Central memory CD8-positive, alpha-beta T cell (primary cell): ENCODE data around the gene FBXO47.

Experiments used
- ATAC-seq: fragments of 150-1000 bp; cut with Tn5 transposase; replicated peaks from 2 replicates; pipeline ENCODE4 v1.10.0; 2022; ENCODE audit warnings: mild to moderate bottlenecking, moderate FRiP score, moderate number of reproducible peaks; ENCODE audit not compliant: poor library complexity, severe bottlenecking; ENCODE audit errors: extremely low read depth
- DNase-seq, 2 donors: peaks; one replicate each; pipeline ENCODE4 v3.0.0; 2021; ENCODE audit warnings: low spot score in 2 of 2
- H3K27ac Mint-ChIP-seq: one replicate; pipeline ENCODE4 v1.8.0; 2022; ENCODE audit warnings: low read depth, mild to moderate bottlenecking, moderate library complexity, mixed read lengths
- H3K27me3 Mint-ChIP-seq: one replicate; pipeline ENCODE4 v1.8.0; 2022; ENCODE audit warnings: mixed read lengths
- H3K36me3 Mint-ChIP-seq: one replicate; pipeline ENCODE4 v1.8.0; 2022; ENCODE audit warnings: mild to moderate bottlenecking, moderate library complexity, mixed read lengths; ENCODE audit not compliant: insufficient read depth
- H3K4me1 Mint-ChIP-seq: one replicate; pipeline ENCODE4 v1.8.0; 2022; ENCODE audit warnings: mixed read lengths
- H3K4me3 Mint-ChIP-seq: one replicate; pipeline ENCODE4 v1.8.0; 2022; ENCODE audit warnings: mild to moderate bottlenecking, moderate library complexity, mixed read lengths
- H3K9me3 Mint-ChIP-seq: one replicate; pipeline ENCODE4 v1.8.0; 2022; ENCODE audit warnings: mixed read lengths

Gene FBXO47, protein sequence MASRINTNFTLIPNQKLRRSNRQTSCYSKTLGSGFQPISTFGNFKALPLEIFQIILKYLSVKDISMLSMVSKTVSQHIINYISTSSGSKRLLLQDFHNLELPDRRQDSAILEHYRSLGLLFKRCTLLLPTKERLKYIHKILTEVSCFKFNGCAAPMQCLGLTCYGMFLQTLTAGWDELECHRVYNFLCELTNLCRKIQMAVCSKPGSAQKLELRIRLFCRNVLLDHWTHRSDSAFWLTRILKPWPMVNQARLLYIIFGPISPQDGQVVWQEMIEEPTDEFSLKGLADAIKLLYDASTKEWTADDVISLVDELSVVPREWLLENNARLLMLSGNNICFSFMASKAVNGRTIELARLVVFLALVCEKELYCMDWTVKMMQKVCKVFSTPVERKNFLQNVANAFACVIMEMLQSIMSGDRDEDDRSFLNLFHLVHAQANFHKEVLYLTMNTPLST

DNA sequence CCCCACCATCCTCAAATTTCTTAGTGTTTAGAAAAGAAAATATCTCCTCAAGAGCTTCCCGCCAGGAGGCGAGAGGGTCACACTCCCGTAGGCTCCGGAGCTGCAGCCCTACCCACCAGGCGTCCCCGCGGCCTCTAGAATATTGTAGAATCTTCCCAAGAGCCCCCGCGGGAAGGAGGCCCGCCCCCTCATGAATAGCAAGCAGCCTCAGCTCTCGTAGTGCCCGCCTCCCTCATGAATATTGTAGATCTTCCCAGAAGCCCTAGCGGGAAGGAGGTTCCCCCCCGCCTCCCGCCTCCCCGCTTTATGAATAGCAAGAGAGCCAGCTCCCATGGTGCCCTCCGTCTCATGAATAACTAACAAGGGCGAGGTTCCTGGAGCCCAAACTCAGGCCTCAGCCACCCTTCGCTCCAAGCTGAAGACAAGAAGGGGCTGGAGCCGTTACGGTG lies at the start of gene FBXO47:
FBXO47 (minus strand) TSS at position 114 of the 449 bp plus-strand sequence. CDS start 4,378 bp downstream, outside the sequence.
- Mint-ChIP-seq H3K9me3 (no peaks in the 10 kb centered on the region), H3K36me3 (no peaks in the 10 kb centered on the region), H3K27me3 (no peaks in the 10 kb centered on the region), H3K4me3 (peak within 1 kb of the TSS; percentile 71), H3K4me1 (peaks cover 8% of the 10 kb centered on the region), H3K27ac (peak within 1 kb of the TSS; percentile 70)
- ATAC-seq (peak; percentile 96), DNase-seq (peak; percentile 42 to 75)

- Mint-ChIP-seq H3K9me3 (no peaks in the 10 kb centered on the region), H3K27ac (no peak overlapping the region), H3K27me3 (no peaks in the 10 kb centered on the region), H3K36me3 (no peaks in the 10 kb centered on the region), H3K4me3 (no peak overlapping the region), H3K4me1 (no peaks in the 10 kb centered on the region)
- peak; percentile 43 for ATAC-seq
- DNase-seq: no peak
These were observed 49.3 kb upstream of the FBXO47 start for GRCh38 chr17:39016193-39017153.

DNA sequence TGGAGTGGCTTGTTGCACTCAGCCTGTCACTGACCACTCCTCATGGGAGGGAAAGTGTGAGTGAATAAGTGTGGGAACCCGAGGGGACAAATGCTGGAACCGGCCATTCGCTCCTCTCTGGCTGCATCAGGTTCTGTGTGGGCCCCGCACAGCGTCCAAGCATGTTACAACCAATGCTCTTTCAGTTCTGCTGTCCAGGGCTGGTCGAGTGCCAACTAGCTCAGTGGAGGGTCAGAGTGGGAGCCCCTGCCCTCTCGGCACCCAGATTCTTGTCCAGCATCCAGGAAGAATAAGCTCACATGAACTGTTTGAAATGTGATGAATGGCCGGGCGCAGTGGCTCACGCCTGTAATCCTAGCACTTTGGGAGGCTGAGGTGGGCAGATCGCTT lies 48.3 kb upstream of the FBXO47 start:
- ATAC-seq (no peak), DNase-seq (no peak)
- Mint-ChIP-seq H3K27ac (no peak overlapping the region), H3K36me3 (no peaks in the 10 kb centered on the region), H3K4me1 (no peaks in the 10 kb centered on the region), H3K27me3 (no peaks in the 10 kb centered on the region), H3K4me3 (no peak overlapping the region), H3K9me3 (no peaks in the 10 kb centered on the region)

- H3K4me1 Mint-ChIP-seq: no peaks in the 10 kb centered on the region
- no peak overlapping the region for H3K4me3 Mint-ChIP-seq
- no peak for ATAC-seq
- no peaks in the 10 kb centered on the region for H3K9me3 Mint-ChIP-seq
- H3K36me3 Mint-ChIP-seq: no peaks in the 10 kb centered on the region
- DNase-seq: no peak
- H3K27ac Mint-ChIP-seq: no peak overlapping the region
- no peaks in the 10 kb centered on the region for H3K27me3 Mint-ChIP-seq
These were observed 47.8 kb upstream of the FBXO47 start for GRCh38 chr17:39014795-39015545.

- Mint-ChIP-seq H3K4me1 (no peaks in the 10 kb centered on the region), H3K27me3 (no peaks in the 10 kb centered on the region), H3K4me3 (no peak overlapping the region), H3K9me3 (no peaks in the 10 kb centered on the region), H3K27ac (no peak overlapping the region), H3K36me3 (no peaks in the 10 kb centered on the region)
- no peak for ATAC-seq
- no peak for DNase-seq
These were observed 47.0 kb upstream of the FBXO47 start for GRCh38 chr17:39014044-39014794.

- no peaks in the 10 kb centered on the region for H3K9me3 Mint-ChIP-seq
- peaks cover under 1% of the 10 kb centered on the region for H3K36me3 Mint-ChIP-seq
- no peaks in the 10 kb centered on the region for H3K4me1 Mint-ChIP-seq
- H3K4me3 Mint-ChIP-seq: no peak overlapping the region
- H3K27me3 Mint-ChIP-seq: no peaks in the 10 kb centered on the region
- DNase-seq: no peak
- ATAC-seq: no peak
- no peak overlapping the region for H3K27ac Mint-ChIP-seq
These were observed 45.5 kb upstream of the FBXO47 start for GRCh38 chr17:39012725-39013124.

DNA sequence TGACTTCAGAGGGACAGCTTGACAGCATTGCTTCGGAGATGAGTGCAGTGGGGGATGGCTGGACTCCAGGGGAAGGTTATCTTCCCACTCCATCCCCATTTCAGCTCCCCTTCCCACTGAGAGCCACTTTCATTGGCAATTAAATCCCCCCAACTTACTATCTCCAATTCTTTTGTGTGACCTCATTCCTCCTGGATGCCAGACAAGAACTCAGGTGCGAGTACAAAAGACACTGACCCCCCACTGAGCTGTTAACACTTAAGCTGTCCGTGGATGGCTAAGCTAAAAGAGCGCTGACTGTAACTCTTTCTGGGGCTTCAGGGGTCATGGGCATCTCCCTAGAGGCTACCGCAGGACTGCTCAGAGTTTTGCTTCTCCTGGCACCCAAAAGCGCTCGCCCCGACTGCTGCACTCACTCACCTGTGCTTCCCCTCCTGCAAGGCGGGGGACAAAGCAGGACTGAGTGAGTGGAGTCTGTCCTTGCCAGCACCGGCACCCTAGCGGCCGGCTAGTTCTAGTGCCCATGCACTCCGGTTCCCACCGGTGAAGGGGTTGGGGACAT lies 44.8 kb upstream of the FBXO47 start:
- H3K27me3 Mint-ChIP-seq: no peaks in the 10 kb centered on the region
- H3K4me3 Mint-ChIP-seq: no peak overlapping the region
- peaks cover 2% of the 10 kb centered on the region for H3K36me3 Mint-ChIP-seq
- DNase-seq: no peak
- ATAC-seq: no peak
- no peak overlapping the region for H3K27ac Mint-ChIP-seq
- no peaks in the 10 kb centered on the region for H3K4me1 Mint-ChIP-seq
- H3K9me3 Mint-ChIP-seq: no peaks in the 10 kb centered on the region

DNA sequence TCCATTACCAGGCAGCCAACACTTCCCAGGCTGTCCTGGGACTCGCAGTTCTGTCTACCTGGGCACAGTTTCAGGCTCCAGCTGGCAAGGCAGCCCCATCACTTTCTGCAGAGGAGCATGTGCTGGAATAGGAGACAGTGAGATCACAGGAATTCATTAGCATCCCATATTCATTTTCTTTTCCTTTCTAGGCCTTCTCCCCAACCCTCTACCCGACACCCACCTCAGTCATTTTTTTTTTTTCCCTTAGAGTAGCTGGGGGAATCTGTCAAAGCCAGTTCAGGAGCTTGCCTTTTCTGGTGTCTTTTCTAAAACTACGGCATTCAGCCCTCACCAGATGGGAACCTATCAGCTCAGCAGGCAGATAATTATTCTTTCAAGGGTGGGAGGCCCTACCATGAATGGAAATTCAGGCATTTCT lies 42.4 kb upstream of the FBXO47 start:
- ATAC-seq: no peak
- Mint-ChIP-seq H3K27ac (no peak overlapping the region), H3K4me3 (no peak overlapping the region), H3K27me3 (peaks cover 11% of the 10 kb centered on the region), H3K9me3 (no peaks in the 10 kb centered on the region), H3K4me1 (no peaks in the 10 kb centered on the region), H3K36me3 (peaks cover 2% of the 10 kb centered on the region)
- no peak for DNase-seq

GRCh38 chr17:39008633-39009032 lies 41.4 kb upstream of the FBXO47 start:
- Mint-ChIP-seq H3K36me3 (peaks cover 2% of the 10 kb centered on the region), H3K27ac (no peak overlapping the region), H3K4me1 (peaks cover 6% of the 10 kb centered on the region), H3K9me3 (no peaks in the 10 kb centered on the region), H3K27me3 (peaks cover 21% of the 10 kb centered on the region), H3K4me3 (no peak overlapping the region)
- no peak for ATAC-seq
- DNase-seq: no peak

DNA sequence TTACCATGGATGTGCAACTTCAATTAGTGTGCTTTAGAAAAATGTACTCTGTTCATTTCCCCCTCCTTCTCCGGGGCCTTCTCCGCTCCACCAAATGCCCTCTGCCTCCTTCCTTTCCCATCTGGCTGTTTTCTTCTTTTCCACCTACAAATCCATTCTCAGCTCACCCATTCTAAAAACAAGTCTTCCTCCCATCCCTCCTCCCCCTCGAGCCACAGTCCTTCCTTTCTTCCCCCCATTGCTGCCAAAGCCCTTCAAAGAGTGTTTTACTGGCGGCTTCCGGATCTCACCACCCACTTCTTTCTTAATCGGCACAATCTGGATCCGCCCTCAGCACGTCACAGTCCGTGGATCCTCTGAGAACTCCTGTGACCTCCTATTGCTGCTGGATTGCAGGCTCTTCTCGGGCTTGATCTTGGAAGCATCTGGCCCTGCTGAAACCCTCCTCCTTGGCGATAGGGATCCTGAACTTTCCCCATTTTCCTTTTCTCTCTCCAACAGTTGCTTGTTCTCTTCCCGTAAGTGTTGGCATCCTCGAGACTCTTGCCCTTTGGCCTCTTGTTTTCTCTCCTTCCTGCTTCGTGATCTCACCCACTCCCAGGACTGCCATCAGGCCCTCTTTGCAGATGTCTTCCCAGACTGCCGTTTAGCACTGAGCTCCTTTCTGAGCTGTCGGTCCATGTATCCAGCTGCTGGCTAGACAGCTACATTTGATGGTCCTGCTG lies 36.0 kb upstream of the FBXO47 start:
- no peak for ATAC-seq
- H3K27ac Mint-ChIP-seq: no peak overlapping the region
- H3K4me3 Mint-ChIP-seq: peak overlapping the region; percentile 17
- no peak for DNase-seq
- no peaks in the 10 kb centered on the region for H3K9me3 Mint-ChIP-seq
- peaks cover 14% of the 10 kb centered on the region for H3K4me1 Mint-ChIP-seq
- H3K27me3 Mint-ChIP-seq: peaks cover 44% of the 10 kb centered on the region
- peaks cover 2% of the 10 kb centered on the region for H3K36me3 Mint-ChIP-seq
